ENCODE results near the gene HYAL1.
"Not testable (repeated sequence)": the region's sequence is repeated elsewhere in the genome, so short reads cannot be mapped to it uniquely, and the experiment has no call there.

HYAL1 gene

DNA sequence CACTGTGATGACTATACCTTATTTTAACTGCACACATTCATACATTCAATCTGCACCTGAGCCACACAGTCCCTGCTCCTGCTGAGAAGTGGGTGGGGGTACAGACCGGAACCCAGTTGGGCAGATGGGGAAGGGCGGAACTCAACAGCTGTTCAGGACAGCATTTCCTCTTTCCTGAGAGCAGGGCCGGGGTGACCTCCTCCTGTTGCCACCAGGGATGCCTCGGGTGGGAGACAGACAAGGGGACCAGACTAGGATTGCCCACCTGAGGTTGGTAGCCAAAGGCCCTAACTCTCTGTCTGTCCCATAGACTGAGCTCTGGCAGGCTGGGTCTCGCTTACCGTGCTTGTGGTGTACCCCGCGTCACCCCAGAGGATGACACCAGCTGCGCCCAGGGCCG, 15.2 kb upstream of the HYAL1 start:
- no peak for DNase-seq

DNA sequence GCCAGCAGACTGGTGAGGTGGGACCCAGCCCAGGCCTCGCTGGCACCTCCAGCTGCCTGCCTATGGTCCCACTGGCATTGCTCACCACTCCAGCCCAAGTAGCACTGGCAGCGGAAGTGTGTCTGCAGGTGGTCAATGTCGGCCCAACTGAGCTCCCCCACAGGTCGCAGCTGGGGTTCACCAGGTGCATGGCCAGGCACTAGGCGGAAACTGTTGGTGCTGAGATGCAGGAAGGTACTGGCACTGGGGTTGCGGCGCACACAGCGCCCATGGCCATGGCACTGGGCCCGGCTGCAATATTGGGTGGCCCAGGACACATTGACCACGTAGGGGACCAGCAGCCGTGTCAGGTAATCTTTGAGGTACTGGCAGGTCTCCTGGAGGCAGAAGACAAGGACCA, 14.8 kb upstream of the HYAL1 start:
- DNase-seq = no peak

DNA sequence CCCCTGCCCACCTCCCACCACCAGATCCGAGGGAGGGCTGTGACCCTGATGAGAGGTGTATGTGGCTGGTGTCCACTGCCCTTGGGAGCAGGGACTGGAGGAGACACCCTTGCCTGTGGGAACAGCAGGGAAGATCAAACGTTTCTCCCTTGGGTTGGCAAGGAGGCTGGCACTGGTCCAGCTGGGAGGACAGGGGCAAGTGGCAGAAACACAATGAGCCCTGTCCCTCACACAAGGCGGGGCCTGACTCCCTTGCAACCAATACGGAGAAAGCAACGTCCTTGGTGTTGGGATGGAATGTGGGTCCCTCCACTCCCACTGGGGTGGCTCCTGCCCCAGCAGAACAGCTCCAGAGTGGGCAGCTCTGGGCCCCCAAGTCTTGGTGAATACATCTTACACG, 13.9 kb upstream of the HYAL1 start:
- no peak for DNase-seq

DNA sequence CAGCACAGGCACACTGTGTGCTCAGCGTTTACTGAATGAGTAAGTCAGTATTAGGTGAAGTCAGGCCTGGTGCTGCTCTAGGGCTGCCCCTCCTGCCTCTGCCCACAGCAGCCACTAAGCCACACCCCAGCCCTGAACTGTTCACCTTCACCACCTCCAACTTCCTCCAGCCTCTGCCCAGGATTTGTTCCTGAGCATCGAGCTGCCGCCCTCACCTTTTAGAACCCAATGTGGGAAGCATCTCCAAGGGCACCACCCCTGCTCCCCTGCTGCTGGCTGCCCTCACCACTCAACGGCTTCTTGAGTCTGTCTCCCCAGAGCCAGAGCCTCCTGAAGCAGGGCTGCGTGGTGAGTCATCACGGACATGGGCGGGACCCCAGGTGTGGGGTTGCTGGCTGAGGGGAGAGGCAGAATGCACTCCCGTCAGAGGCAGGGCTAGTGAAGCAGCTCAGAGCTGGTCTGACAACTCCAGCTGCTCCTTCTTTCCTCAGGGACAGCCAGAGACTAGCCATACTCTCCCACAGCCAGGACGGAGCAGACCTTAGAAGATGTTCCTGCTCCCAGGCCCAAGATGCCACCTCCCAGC, 13.4 kb upstream of the HYAL1 start:
- DNase-seq = no peak

- no peak for DNase-seq
Observed at GRCh38 chr3:50314816-50315215, 11.4 kb upstream of the HYAL1 start.

GRCh38 chr3:50314342-50314741, 11.0 kb upstream of the HYAL1 start:
- DNase-seq = no peak

DNA sequence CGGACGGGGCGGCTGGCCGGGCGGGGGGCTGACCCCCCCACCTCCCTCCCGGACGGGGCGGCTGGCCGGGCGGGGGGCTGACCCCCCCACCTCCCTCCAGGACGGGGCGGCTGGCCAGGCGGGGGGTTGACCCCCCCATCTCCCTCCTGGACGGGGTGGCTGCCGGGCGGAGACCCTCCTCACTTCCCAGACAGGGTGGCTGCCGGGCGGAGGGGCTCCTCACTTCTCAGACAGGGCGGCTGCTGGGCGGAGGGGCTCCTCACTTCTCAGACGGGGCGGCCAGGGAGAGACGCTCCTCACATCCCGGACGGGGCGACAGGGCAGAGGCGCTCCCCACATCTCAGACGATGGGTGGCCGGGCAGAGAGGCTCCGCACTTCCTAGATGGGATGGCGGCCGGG, 8.7 kb upstream of the HYAL1 start:
- DNase-seq = not testable (repeated sequence)

GRCh38 chr3:50304601-50305000, 1.2 kb upstream of the HYAL1 start:
- no peak for DNase-seq

DNA sequence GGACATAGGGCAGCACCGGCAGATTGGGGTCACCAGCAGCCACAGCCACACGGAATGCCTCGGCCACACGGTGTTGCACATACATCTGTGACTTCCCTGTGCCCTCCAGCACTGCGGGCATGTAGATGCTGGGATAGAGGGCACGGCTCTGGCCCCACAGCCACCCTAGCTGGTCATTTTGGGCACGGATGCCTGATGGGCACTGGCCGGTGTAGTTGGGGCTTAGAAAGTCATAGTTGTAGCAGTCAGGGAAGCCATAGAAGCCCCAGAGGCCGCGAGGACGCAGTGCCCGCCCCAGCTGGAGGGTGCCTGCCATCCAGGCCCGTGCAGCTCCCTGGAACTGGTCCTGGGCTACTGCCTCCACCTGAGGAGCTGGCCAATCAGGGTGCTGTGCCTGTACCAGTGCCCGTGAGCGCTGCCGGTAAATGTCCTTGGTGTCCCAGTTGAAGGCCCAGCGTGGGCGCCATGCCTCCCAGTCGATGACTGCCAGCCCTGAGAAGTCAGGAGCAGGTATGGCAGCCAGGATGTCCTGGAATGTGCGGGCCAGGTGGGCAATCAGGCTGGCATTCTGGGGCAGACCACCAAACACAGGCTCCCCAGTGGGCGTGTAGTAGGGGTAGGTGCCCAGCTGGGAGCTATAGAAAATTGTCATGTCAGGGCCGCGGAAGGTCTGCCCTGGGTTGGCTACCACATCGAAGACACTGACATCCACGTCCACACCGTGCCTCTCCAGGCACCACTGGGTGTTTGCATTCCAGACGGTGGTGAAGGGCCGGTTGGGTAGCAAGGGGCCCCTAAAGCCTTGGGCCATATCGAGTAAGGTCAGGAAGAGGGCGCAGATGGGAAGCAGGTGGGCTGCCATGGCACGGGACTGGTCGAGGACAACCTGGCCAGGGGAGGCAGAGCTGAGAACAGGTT, 1.0 kb downstream of the HYAL1 start:
- DNase-seq = no peak

GRCh38 chr3:50300681-50301254, 2.6 kb downstream of the HYAL1 start:
- no peak for DNase-seq

DNA sequence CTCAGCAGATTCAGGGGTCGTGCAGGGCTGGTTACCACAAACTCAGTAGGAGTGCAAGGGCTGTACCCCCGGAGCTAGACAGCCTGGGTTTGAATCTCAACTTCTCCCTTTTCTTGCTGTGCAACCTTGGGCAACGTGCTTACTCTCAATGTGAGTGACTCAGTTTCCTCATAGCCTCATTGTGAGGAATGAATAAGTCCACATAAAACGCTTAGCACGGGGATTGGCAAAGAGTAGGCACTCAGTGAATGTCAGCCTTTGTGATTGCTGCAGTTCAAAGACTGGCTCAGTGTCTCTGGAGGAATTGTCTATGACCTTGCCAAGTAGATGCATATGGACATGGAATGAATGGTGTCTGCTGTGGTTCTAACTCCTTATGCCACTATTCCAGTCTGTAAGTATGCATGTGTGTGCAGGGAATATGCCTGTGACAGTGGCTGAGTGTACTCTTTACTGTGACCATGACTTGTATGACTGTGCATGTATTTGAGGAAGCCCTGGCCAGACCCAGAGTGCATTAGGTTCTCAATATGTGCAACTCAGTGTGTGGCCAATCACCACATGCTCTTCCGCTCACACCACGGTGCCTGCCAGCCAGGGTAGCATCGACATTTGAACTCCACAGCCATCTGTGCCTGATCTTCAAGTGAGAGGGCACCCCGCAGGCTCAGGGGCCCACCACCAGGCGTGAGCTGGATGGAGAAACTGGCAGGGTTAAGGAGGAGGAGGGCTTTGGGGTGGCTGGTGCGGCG, 3.3 kb downstream of the HYAL1 start:
- peak; percentile 23 for DNase-seq

GRCh38 chr3:50299638-50299928, 3.8 kb downstream of the HYAL1 start:
- DNase-seq = no peak

GRCh38 chr3:50298836-50299637, 4.3 kb downstream of the HYAL1 start, which contains the start of the genes HYAL3 and NAA80:
Gene HYAL3, minus strand, starts transcription at chr3:50299405. Its CDS starts 3,803 bp downstream, at chr3:50295602.
Gene NAA80, minus strand, starts transcription at chr3:50299405. Its CDS starts 1,942 bp downstream, at chr3:50297463.
- peak; percentile 99 for DNase-seq

DNA sequence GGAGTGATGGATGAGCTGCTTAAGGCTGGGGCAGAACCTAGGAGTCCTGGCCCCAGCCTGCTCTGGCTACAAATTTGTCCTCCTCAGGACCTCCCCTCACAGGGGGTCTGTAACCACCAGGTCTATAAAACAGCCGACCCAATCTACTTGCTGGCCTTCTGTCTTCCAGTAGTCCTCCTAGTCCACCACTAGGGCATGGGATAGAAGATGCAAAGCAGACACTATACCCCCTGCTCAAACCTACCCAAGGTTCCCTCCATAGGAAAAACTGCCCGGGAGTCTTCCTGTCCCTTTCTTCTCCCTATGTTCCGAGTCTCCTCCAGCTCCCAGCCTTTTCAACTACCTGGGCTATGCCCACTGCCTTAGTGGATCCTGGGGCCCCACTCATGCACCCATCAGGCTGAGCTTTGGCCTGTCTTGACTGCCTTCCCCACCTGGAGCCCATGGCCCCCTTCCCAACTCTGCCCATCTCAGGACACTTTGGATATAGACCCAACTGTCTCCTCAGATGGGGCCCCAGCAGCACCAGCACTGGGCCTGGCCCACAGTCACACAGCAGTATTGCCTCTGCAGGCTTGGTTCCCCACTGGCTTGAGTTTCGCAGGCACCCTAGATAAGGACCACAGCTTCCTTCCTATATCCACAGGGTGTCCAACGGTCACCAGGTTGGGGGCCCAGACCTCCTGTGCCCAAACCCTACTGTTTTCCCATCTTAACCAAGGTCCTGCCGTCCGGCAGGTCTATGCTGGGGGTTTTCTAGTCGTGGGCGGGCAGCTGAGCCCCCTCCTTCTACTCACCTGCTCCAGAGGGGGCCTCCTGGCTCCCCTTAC, 5.3 kb downstream of the HYAL1 start:
- no peak for DNase-seq

DNA sequence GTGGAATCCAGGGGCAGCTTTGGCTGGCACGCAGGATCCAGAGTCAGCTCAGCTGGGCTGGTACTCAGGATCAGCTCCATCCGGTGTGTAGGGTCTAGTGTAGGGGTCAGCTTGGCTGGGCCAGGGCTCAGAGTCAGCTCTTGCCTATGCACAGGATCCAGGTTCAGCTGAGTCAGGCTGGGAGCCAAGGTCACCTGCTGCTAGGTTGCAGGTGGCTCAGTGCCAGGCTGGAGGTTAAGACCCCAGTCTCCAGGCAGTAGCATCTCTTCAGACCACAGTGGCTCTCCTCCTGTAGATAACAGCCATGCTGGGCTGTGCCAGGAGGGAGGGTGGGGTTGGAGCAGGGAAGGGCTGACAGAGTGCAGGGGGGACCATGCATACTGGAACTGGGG, 6.0 kb downstream of the HYAL1 start:
- DNase-seq = no peak

GRCh38 chr3:50296721-50297383, 6.5 kb downstream of the HYAL1 start:
- DNase-seq = no peak

DNA sequence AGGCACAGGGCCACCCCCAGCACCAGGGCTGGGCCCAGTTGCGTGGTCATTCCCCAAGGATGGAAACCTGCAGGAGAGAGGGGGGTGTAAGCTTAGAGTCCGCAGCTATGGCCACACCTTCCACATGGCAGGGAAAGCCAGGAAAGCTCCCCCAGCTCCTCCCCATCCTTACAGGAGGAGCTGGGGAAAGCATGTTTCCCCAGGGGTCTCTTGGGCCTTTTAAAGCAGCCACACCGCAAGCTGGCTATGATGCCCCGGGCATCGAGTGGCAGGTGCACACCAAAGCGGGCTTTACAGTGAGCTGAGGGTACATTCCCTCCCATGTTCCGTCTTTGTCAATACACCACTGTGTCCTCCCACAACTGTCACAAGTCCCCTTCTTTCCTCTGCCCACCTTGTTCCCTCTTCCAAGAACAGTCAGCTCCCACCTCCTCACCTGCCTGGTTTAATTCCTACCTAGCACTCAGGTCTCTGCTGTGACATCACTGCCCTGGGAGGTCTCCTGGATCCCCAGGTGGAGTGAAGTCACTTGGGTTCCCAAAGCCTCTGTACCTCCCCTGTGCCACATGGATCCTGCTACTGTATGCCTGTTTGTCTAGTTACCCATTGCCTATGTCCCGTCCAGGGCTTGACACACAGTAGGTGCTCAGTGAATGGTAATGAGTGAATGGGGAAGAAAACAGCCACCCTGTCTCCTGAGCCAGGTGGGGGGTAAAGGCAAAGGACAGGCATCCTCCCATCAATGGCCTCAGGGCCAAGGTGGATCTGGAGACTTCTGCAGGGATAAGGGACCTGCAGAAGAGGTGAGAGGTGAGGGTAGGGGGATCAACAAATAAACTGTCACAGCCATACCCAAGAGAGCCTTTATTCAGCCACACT, 7.6 kb downstream of the HYAL1 start:
- no peak for DNase-seq

DNA sequence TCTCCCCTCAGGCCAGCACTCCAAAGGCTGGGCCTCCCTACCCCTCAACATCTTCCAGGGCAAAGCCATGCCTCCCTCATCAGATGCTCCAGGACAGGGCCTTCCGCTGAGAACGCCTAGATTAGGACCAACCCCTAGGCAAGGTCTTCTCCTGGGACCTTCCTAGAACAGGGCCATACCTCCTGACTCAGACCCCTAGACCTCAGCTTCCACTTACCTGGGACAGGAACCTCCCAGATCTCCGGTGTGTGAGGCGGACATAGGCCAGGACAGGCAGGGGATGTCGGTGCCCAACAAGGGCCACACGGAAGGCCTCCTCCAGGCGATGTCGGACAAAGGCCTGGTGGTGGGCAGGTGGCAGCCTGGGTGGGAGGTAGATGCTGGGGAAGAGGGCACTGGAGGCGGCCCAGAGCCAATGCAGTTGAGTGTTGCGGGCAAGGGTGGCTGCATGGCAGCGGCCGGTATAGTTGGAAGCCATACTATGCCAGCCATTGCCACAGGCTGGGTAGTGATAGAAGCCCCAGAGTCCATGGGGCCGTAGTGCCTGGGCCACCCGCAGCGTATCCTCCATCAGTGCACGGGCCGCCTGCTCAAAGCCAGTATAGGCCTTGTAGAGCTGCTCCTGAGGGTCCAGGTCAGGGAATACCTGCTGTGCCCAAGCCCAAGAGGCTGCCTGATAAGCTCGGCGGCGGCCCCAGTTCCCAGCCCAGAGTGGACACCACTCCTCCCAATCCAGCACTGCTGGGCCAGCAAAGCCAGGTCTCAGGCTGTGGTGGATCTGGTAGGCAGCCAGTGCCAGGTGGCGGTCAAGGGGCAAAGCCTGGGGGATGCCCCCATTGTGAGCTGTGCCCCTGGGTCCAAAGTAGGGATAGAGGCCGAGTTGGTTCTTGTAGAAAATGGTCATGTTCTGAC, 8.6 kb downstream of the HYAL1 start:
- DNase-seq = no peak

DNA sequence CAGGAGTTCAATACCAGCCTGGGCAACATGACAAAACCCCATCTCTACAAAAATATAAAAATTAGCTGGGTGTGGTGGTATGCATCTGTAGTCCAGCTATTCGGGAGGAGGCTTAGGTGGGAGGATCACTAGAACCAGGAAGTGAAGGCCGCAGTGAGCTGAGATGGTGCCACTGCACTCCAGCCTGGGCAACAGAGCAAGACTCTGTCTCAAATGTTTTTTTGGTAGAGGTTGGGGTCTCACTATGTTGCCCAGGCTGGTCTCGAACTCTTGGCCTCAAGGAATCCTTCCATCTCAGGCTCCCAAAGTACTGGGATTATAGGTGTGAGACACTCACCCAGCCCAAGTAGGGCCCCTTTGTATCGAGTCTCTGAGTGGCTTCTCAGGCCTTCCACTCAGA, 9.3 kb downstream of the HYAL1 start:
- DNase-seq = no peak

All from fibroblast of skin of scalp (primary cell).